IPS-15b (cell line): ENCODE measurements around the gene ADGRB2.
A peak's percentile ranks its signal among the peaks of the same experiment; 100 is the strongest.

Experiments used
- H3K27me3 ChIP-seq: one replicate; pipeline ENCODE4 v1.6.1; 2013; ENCODE audit warnings: low read length; ENCODE audit not compliant: control insufficient read depth, insufficient read depth
- H3K36me3 ChIP-seq: one replicate; pipeline ENCODE4 v1.6.1; 2013; ENCODE audit warnings: low read length; ENCODE audit not compliant: control insufficient read depth, insufficient read depth
- H3K4me1 ChIP-seq: one replicate; pipeline ENCODE4 v1.6.1; 2013; ENCODE audit warnings: mild to moderate bottlenecking, low read length; ENCODE audit not compliant: control insufficient read depth, insufficient read depth
- H3K4me3 ChIP-seq: one replicate; pipeline ENCODE4 v1.5.1; 2013; ENCODE audit warnings: low read depth, low read length
- H3K9ac ChIP-seq: one replicate; pipeline ENCODE4 v1.6.1; 2013; ENCODE audit warnings: low read depth, mild to moderate bottlenecking, low read length
- H3K9me3 ChIP-seq: one replicate; pipeline ENCODE4 v1.6.1; 2013; ENCODE audit warnings: mild to moderate bottlenecking, low read length; ENCODE audit not compliant: control insufficient read depth, insufficient read depth

The ADGRB2 gene

GRCh38 chr1:31793086-31793485, 28.9 kb upstream of the ADGRB2 start:
- H3K9ac ChIP-seq, result no peak overlapping the region
- no peaks in the 10 kb centered on the region for H3K4me1 ChIP-seq
- H3K27me3 ChIP-seq, result no peaks in the 10 kb centered on the region
- H3K4me3 ChIP-seq, result no peak overlapping the region
- no peaks in the 10 kb centered on the region for H3K36me3 ChIP-seq
- no peaks in the 10 kb centered on the region for H3K9me3 ChIP-seq

GRCh38 chr1:31792541-31792940, 28.4 kb upstream of the ADGRB2 start:
- Histone ChIP-seq H3K9me3 (no peaks in the 10 kb centered on the region), H3K36me3 (no peaks in the 10 kb centered on the region), H3K9ac (no peak overlapping the region), H3K4me1 (peaks cover 3% of the 10 kb centered on the region), H3K4me3 (no peak overlapping the region), H3K27me3 (no peaks in the 10 kb centered on the region)

- no peak overlapping the region for H3K4me3 ChIP-seq
- no peak overlapping the region for H3K9ac ChIP-seq
- H3K27me3 ChIP-seq, result no peaks in the 10 kb centered on the region
- H3K9me3 ChIP-seq, result no peaks in the 10 kb centered on the region
- peaks cover 3% of the 10 kb centered on the region for H3K4me1 ChIP-seq
- H3K36me3 ChIP-seq, result no peaks in the 10 kb centered on the region
Measured at GRCh38 chr1:31792116-31792515, 28.0 kb upstream of the ADGRB2 start.

- no peaks in the 10 kb centered on the region for H3K27me3 ChIP-seq
Measured at GRCh38 chr1:31791131-31791858, 27.2 kb upstream of the ADGRB2 start.

GRCh38 chr1:31790641-31791091, 26.5 kb upstream of the ADGRB2 start:
- no peaks in the 10 kb centered on the region for H3K36me3 ChIP-seq
- no peak overlapping the region for H3K4me3 ChIP-seq
- no peaks in the 10 kb centered on the region for H3K9me3 ChIP-seq
- H3K4me1 ChIP-seq, result peaks cover 3% of the 10 kb centered on the region
- no peaks in the 10 kb centered on the region for H3K27me3 ChIP-seq
- no peak overlapping the region for H3K9ac ChIP-seq

More at GRCh38 chr1:31791131-31791858, 27.2 kb upstream of the ADGRB2 start:
- H3K4me3 ChIP-seq, result no peak overlapping the region
- H3K36me3 ChIP-seq, result no peaks in the 10 kb centered on the region
- no peaks in the 10 kb centered on the region for H3K9me3 ChIP-seq
- H3K9ac ChIP-seq, result no peak overlapping the region
- H3K4me1 ChIP-seq, result peaks cover 3% of the 10 kb centered on the region

- Histone ChIP-seq H3K4me1 (peaks cover 3% of the 10 kb centered on the region), H3K36me3 (no peaks in the 10 kb centered on the region), H3K9me3 (no peaks in the 10 kb centered on the region), H3K9ac (no peak overlapping the region), H3K4me3 (no peak overlapping the region), H3K27me3 (no peaks in the 10 kb centered on the region)
Measured at GRCh38 chr1:31790140-31790539, 26.0 kb upstream of the ADGRB2 start.

GRCh38 chr1:31789259-31790065, 25.3 kb upstream of the ADGRB2 start:
- Histone ChIP-seq H3K9me3 (no peaks in the 10 kb centered on the region), H3K4me3 (peak overlapping the region; percentile 88), H3K36me3 (no peaks in the 10 kb centered on the region), H3K4me1 (peaks cover 3% of the 10 kb centered on the region), H3K27me3 (no peaks in the 10 kb centered on the region), H3K9ac (no peak overlapping the region)

GRCh38 chr1:31788825-31789256, 24.7 kb upstream of the ADGRB2 start:
- H3K4me1 ChIP-seq, result peaks cover 3% of the 10 kb centered on the region

GRCh38 chr1:31788138-31788824, 24.1 kb upstream of the ADGRB2 start:
- H3K4me1 ChIP-seq, result peaks cover 5% of the 10 kb centered on the region
- peak overlapping the region; percentile 88 for H3K4me3 ChIP-seq

More at GRCh38 chr1:31788825-31789256, 24.7 kb upstream of the ADGRB2 start:
- Histone ChIP-seq H3K36me3 (no peaks in the 10 kb centered on the region), H3K27me3 (no peaks in the 10 kb centered on the region), H3K9ac (peak overlapping the region; percentile 47), H3K9me3 (no peaks in the 10 kb centered on the region), H3K4me3 (peak overlapping the region; percentile 88)

GRCh38 chr1:31787786-31788137, 23.6 kb upstream of the ADGRB2 start:
- H3K36me3 ChIP-seq, result no peaks in the 10 kb centered on the region
- H3K9ac ChIP-seq, result no peak overlapping the region
- H3K4me1 ChIP-seq, result peaks cover 8% of the 10 kb centered on the region
- peak overlapping the region; percentile 88 for H3K4me3 ChIP-seq
- no peaks in the 10 kb centered on the region for H3K27me3 ChIP-seq
- no peaks in the 10 kb centered on the region for H3K9me3 ChIP-seq

More at GRCh38 chr1:31788138-31788824, 24.1 kb upstream of the ADGRB2 start:
- Histone ChIP-seq H3K9ac (peak overlapping the region; percentile 84), H3K36me3 (no peaks in the 10 kb centered on the region), H3K9me3 (no peaks in the 10 kb centered on the region), H3K27me3 (no peaks in the 10 kb centered on the region)

GRCh38 chr1:31787261-31787660, 23.1 kb upstream of the ADGRB2 start:
- Histone ChIP-seq H3K4me1 (peaks cover 12% of the 10 kb centered on the region), H3K9me3 (no peaks in the 10 kb centered on the region), H3K9ac (no peak overlapping the region)

More at GRCh38 chr1:31787261-31787660, 23.1 kb upstream of the ADGRB2 start:
- Histone ChIP-seq H3K4me3 (no peak overlapping the region), H3K27me3 (no peaks in the 10 kb centered on the region), H3K36me3 (no peaks in the 10 kb centered on the region)
